HepG2 (cell line): ENCODE measurements around the gene NME4. TPM values are rescaled to one million over a fixed set of nuclear protein-coding genes. Genes with fewer than 3 reads are reported as not detected.

ENCODE experiments used
- ATM ChIP-seq: fragments of 450-650 bp; IDR thresholded peaks from 2 replicates; pipeline ENCODE4 v1.7.1; 2017; ENCODE audit warnings: mild to moderate bottlenecking, borderline replicate concordance
- CHD2 ChIP-seq: IDR thresholded peaks from 2 replicates; pipeline ENCODE4 v1.6.1; 2011; ENCODE audit warnings: low read depth, low read length, improper control_type of control experiment
- DR1 ChIP-seq: sonication (generic); formaldehyde crosslinking; IDR thresholded peaks from 2 replicates; pipeline ENCODE4 v1.8.0; 2021; ENCODE audit warnings: mild to moderate bottlenecking, missing genetic modification reagents, inconsistent platforms
- FOXO1 ChIP-seq: sonication (generic); formaldehyde crosslinking; IDR thresholded peaks from 2 replicates; pipeline ENCODE4 v1.4.0; 2020; ENCODE audit warnings: missing genetic modification reagents
- HNRNPL ChIP-seq: fragments of 200-400 bp; formaldehyde crosslinking; IDR thresholded peaks from 2 replicates; pipeline ENCODE4 v1.6.1; 2017; ENCODE audit warnings: mild to moderate bottlenecking, low read depth, low read length
- JUND ChIP-seq: sonication (generic); formaldehyde crosslinking; IDR thresholded peaks from 2 replicates; pipeline ENCODE4 v1.8.0; 2022; ENCODE audit warnings: mild to moderate bottlenecking, missing genetic modification reagents
- MAF1 ChIP-seq: sonication (generic); formaldehyde crosslinking; IDR thresholded peaks from 2 replicates; pipeline ENCODE4 v1.5.0; 2020; ENCODE audit warnings: missing genetic modification reagents, borderline replicate concordance
- PPARG ChIP-seq: conservative IDR thresholded peaks from 2 replicates; pipeline ENCODE4 v1.6.1; 2016; ENCODE audit warnings: missing biosample characterization, missing genetic modification reagents
- RFX3 ChIP-seq: IDR thresholded peaks from 2 replicates; pipeline ENCODE4 v1.6.1; 2016; ENCODE audit warnings: missing biosample characterization, missing genetic modification reagents
- TEAD2 ChIP-seq: sonication (generic); formaldehyde crosslinking; IDR thresholded peaks from 2 replicates; pipeline ENCODE4 v1.9.0; 2021; ENCODE audit warnings: missing genetic modification reagents
- TFE3 ChIP-seq: IDR thresholded peaks from 2 replicates; pipeline ENCODE4 v1.6.1; 2016
- THAP7 ChIP-seq: sonication (generic); formaldehyde crosslinking; IDR thresholded peaks from 2 replicates; pipeline ENCODE4 v1.8.1; 2023; ENCODE audit warnings: mild to moderate bottlenecking, missing genetic modification reagents
- ZBTB26 ChIP-seq: IDR thresholded peaks from 2 replicates; pipeline ENCODE4 v1.6.1; 2016; ENCODE audit warnings: missing compliant biosample characterization, missing genetic modification reagents, borderline replicate concordance
- ZNF337 ChIP-seq: sonication (generic); formaldehyde crosslinking; IDR thresholded peaks from 2 replicates; pipeline ENCODE4 v1.5.1; 2020; ENCODE audit warnings: missing genetic modification reagents, low read depth, mild to moderate bottlenecking, borderline replicate concordance
- ZNF34 ChIP-seq: sonication (generic); formaldehyde crosslinking; IDR thresholded peaks from 2 replicates; pipeline ENCODE4 v1.4.0; 2020; ENCODE audit warnings: mild to moderate bottlenecking, missing genetic modification reagents, borderline replicate concordance
- ZNF652 ChIP-seq: IDR thresholded peaks from 2 replicates; pipeline ENCODE4 v1.6.1; 2016; ENCODE audit warnings: low read depth, borderline replicate concordance
- ZNF7 ChIP-seq: IDR thresholded peaks from 2 replicates; pipeline ENCODE4 v1.6.1; 2016; ENCODE audit warnings: missing biosample characterization, missing genetic modification reagents
- ZNF816 ChIP-seq: sonication (generic); formaldehyde crosslinking; IDR thresholded peaks from 2 replicates; pipeline ENCODE4 v1.8.0; 2022; ENCODE audit warnings: missing genetic modification reagents, mild to moderate bottlenecking, borderline replicate concordance
- ZSCAN29 ChIP-seq: sonication (generic); formaldehyde crosslinking; conservative IDR thresholded peaks from 2 replicates; pipeline ENCODE4 v1.4.0; 2020; ENCODE audit warnings: mild to moderate bottlenecking, missing genetic modification reagents
- polyA plus RNA-seq, 8 experiments: library from polyadenylated mRNA; depleted of rRNA in 3 of 8; stranded (reverse) in 7 of 8; unstranded in 1 of 8; fragments of >200 nt; fragmentation: Illumina TruSeq in 4 of 8; extraction: Trizol in 4 of 8; gene quantifications; 2 replicates each; pipeline versions ENCODE4 v1.2.1 to v1.2.3, GENCODE V29; 2011 to 2016; ENCODE audit warnings: low read depth in 4 of 8, missing spikeins in 1 of 8, mixed read lengths in 1 of 8; ENCODE audit not compliant: insufficient read depth in 1 of 8
- total RNA-seq, 5 experiments: library from RNA; depleted of rRNA; stranded (reverse); fragments of >200 nt; fragmentation: Illumina TruSeq; extraction: Trizol; gene quantifications; 2 replicates each; pipeline ENCODE4 v1.2.3, GENCODE V29; 2016; ENCODE audit warnings: low read depth in 1 of 5

The NME4 gene
- total and polyA plus RNA-seq, 2 of the 13 experiments (the other 11 are each of a cell fraction or from before 2014, with no cell fraction given) = 121 to 263 TPM

- TF ChIP-seq RFX3 = no peak
- TF ChIP-seq ZNF652 (CRISPR knock-in tag) = no peak
- no peak for TF ChIP-seq MAF1 (CRISPR knock-in tag)
- peak; percentile 97 for TF ChIP-seq TFE3
- TF ChIP-seq CHD2 = no peak
- no peak for TF ChIP-seq ATM
- TF ChIP-seq THAP7 (CRISPR knock-in tag) = no peak
- peak; percentile 82 for TF ChIP-seq FOXO1 (CRISPR knock-in tag)
- TF ChIP-seq PPARG = peak; percentile 75
- peak; percentile 18; the same call in 1 of the 2 replicates for TF ChIP-seq ZBTB26 (CRISPR knock-in tag)
- TF ChIP-seq HNRNPL = peak; percentile 98
- TF ChIP-seq TEAD2 = no peak
- no peak for TF ChIP-seq DR1
- TF ChIP-seq JUND (CRISPR knock-in tag) = no peak
- TF ChIP-seq ZNF34 = 0 out of 2 replicates have a peak, but pooled peaks have one; percentile 76
- TF ChIP-seq ZSCAN29 (CRISPR knock-in tag) = peak; percentile 84; the same call in 1 of the 2 replicates
- no peak for TF ChIP-seq ZNF7
- peak; percentile 79; the same call in 1 of the 2 replicates for TF ChIP-seq ZNF337
- peak; percentile 52; the same call in 1 of the 2 replicates for TF ChIP-seq ZNF816
These were observed 8.8 kb downstream of the NME4 start (continued) for GRCh38 chr16:405548-406506.
